HG03097 (cell line): ENCODE data around the gene AEBP1.

Experiments
- ATAC-seq: cut with Tn5 transposase; IDR thresholded peaks from one replicate; pipeline ENCODE4 v1.9.1; 2021; ENCODE audit not compliant: unreplicated experiment, low FRiP score

AEBP1 gene

DNA sequence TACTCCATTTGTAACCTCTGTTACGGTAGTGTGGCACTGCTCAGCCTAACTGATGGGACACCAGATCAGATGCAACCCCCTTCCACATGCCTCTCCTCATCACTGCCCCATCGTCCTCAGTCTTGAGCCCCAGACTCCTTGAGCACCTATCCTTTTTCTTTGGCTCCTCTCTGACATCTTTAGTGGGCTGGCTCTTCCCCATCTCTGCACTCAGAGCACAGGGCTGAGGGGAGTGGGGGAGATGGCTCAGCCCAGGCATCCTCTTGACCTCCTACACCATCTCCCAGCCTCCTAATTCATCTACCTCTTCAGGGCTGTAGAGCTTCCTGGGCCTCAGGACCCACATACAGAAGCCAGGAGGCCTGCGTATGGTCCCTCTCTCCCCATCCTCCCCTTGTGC is 20.3 kb upstream of the AEBP1 start:
- no peak for ATAC-seq

DNA sequence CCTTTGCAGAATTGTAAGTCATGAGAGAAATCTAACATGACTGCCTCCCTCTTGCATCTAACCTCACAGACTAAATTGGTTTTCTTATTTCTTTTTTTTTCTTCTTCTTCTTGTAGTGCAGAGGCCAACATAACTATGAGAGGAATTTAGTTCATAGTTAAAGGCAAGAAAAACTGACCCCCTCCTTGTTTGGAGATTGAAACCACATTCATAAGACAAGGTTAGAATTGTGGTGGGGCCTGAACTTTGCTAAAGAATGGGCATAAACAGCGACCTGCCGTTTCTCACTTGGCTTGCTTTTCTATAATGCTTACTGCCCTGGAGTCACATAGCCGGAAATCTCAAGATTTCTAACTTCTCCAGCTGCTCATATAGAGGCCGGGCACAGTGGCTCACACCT is 19.4 kb upstream of the AEBP1 start:
- no peak for ATAC-seq

- no peak for ATAC-seq
Observed at GRCh38 chr7:44085546-44085945, 18.6 kb upstream of the AEBP1 start.

GRCh38 chr7:44086627-44087026 is 17.5 kb upstream of the AEBP1 start:
- ATAC-seq, result no peak

- no peak for ATAC-seq
Observed at GRCh38 chr7:44087911-44088838, 16.0 kb upstream of the AEBP1 start.

DNA sequence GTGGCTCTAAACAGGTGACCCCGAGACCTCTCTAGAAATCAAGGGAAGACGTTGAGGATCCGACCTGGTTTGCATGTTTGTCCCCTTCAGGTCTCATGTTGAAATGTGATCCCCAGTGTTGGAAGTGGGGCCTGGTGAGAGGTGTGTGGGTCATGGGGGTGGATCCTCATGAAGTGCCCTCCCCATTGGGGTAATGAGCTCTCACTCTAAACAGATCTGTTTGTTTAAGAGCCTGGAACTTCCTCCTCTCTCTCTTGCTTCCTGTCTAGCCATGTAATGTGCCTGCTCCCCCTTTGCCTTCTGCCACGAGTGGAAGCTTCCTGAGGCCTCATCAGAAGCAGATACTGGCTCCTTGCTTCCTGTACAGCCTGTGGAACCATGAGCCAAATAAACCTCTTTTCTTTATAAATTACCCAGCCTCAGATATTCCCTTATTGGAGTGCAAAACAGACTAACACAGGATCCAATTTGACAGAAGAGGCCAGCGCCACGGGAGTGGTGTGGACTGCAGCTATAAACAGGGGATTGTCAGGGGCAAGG is 11.0 kb upstream of the AEBP1 start:
- ATAC-seq, result no peak

DNA sequence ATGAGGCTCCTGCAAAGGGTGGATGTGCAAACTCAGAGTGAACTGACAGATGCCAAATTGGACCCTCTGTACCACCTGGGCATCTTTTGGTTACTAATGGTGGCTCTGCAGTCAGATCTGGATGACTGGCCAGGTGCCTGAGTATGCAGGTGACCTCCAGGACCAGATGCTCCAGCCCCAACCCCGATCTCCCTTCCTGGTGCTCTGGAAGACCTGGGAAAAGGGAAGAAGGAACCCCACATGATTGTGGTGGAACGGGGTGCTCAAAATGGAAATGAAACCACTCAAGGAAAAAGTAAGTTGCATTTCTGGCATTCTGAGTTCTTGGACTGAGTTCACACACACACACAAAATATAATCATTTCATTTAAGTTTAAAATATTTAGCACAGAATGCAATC is 9.8 kb upstream of the AEBP1 start:
- no peak for ATAC-seq

GRCh38 chr7:44094883-44095592 is 9.1 kb upstream of the AEBP1 start:
- no peak for ATAC-seq

GRCh38 chr7:44095781-44096180 is 8.4 kb upstream of the AEBP1 start:
- ATAC-seq, result no peak

- no peak for ATAC-seq
Observed at GRCh38 chr7:44096326-44096881, 7.7 kb upstream of the AEBP1 start.

DNA sequence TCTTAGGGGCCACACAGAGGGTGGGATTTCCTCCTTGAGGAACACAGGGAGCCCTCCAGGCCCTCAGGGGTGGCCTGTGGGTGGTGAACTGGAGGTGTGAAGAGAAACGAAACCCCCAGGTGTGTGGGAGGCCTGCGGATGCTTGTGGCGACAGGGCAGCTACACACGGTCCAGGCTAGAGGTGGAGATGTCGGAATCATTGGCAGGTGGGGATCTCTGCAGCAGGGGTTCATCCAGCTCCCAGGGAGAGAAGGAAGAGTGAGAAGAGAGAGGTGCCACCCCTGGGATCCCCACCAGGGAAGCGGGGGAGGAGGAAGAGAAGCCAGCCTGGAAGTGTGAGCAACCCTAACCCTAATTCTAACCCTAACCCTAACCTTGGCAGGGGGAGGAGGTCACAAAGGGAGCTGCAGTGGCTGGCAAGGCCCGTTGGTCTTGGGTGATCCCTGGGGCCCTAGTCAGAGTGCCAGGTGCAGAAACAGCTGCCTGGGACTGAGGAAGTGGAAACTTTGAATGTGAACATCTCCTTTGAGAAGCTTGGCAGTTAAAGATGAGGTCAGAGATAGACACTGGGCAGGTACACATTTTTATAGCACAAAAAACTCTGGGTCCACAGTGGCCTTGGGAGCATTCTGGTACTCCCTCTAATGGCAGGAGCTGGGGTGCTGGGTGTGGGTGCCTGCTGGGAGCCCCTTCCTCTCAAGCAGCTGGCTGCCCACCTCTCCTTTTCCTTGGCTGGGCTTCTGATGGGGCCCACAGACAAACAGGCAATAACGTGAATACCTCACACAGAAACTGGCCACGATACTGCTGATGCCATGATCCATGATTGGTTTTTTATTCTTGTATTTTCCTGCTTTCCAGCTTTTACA is 6.8 kb upstream of the AEBP1 start:
- ATAC-seq, result peak; percentile 45

DNA sequence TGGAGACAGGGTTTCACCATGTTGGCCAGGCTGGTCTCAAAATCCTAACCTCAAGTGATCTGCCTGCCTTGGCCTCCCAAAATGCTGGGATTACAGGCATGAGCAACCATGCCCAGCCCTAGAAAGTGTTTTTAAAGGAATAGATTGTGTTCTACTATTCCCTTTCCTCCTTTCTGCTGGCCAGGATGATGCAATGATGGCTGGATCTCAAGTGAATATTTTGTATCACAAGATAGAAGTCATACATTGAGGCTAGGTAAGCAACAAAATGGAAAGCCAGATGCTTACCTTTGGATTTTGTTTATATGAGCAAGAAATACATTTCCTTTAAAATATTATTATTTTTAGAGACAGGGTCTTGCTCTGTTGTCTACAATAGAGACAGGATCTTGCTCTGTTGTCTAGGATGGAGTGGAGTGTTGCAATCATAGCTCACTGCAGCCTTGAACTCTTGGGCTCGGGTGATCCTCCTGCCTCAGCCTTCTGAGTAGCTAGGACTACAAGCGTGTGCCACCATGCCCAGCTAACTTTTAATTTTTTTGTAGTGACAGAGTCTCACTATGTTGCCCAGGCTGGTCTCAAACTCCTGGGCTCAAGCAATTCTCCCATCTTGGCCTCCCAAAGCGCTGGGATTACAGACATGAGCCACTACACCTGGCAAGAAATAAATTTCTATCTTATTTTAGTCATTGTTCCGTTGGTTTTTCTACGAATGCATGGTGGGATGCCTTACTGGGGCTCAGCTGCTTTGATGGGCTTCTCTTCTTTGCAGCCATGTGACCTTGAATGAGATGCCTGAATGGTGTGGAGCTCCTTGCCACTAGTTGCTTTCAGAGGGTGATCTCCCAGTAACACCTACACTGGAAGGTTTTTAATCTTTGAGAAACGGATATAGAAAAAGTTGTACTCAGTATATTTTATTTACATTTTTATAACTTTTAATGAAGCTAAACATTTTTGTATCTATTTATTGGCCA is 5.8 kb upstream of the AEBP1 start:
- no peak for ATAC-seq

DNA sequence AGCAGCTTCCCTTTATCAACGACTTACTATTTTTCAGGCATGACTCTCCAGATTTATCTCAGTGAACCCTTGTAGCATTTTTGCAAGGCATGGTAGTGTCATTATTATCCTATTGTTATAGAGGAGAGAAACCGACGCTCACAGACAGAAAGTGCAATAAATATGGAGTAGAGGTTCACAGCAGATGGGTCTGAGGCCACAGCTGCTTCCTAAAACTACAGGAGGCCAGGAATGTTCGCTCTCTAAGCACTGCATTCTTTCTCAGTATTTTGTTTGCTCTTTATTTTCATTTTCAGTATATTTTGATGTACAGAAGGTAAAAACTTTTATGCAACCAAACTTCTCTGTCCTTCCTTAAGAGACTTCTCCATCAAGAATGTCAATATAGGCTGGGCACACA is 4.5 kb upstream of the AEBP1 start:
- ATAC-seq, result no peak

- ATAC-seq, result no peak
Observed at GRCh38 chr7:44100458-44101302, 3.5 kb upstream of the AEBP1 start.

GRCh38 chr7:44101303-44101965 is 2.7 kb upstream of the AEBP1 start:
- ATAC-seq, result no peak

DNA sequence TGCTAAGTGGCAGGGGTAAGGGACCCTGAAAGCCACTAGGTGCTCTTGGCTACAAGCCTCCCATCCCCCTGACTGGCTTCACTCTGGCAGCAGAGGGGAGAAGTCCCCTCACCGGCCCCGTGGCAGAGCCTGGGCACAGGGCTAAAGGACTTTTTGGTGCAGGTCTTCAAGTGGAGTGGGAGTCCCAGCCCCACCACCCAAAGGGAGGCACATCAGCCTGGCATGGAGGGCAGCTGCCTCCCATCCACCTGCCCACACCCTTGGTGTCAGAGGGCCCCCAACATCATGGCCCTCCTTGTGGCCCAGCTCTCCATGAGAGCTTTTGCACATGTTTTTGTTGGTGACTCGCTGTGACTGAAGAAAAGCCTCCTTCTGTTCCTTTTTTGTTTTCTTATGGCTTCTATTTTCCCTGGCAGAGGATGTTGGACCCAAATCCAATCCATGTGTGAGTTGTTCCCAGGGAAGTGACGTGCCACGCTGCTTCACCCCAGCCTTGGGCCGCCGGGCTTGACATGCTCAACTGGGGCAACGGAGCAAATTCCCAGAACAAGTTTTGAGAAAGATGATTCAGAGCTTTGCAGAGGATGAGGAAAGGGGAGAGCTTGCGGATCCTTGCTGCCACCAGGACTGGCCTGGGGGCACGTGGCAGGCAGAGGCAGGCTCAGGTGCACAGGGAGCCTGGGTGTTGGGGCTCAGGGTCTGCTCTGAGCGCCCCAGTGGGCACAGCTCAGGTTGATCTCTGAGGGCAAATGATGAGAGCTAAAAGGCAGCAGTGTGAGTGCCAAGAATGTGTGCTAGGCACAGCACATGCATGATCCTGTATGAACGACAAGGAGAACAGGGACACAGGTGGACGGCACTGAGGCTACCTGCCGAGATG is 1.9 kb upstream of the AEBP1 start:
- no peak for ATAC-seq
